SK-N-SH (cell line): ENCODE results near the gene OSBPL5. TPM values are rescaled to one million over a fixed set of nuclear protein-coding genes. Genes with fewer than 3 reads are reported as not detected.

Experiments used
- CTCF ChIA-PET: fragments of 300-600, 350-600 bp; formaldehyde crosslinking; extraction: SDS; loops from one replicate; lab custom pipeline; 2021; lab: Yijun Ruan, JAX
- POLR2A ChIA-PET: fragments of 350-600 bp; sonication (Branson Sonifier 250); formaldehyde crosslinking; extraction: SDS; loops from one replicate; lab custom pipeline; 2020; ENCODE audit warnings: antibody characterized with exemption, inconsistent platforms; lab: Yijun Ruan, JAX
- DNase-seq: peaks from one replicate; pipeline ENCODE4 v3.0.0; 2012
- H2AFZ ChIP-seq: fragments of 200-600 bp; sonication (generic); 2 replicates; pipeline ENCODE4 v1.8.1; 2016; ENCODE audit warnings: antibody characterized with exemption, mild to moderate bottlenecking, low read depth
- H3F3A ChIP-seq: fragments of 200-600 bp; sonication (generic); replicated peaks from 2 replicates; pipeline ENCODE3; 2016; ENCODE audit warnings: antibody characterized with exemption, mild to moderate bottlenecking; ENCODE audit not compliant: insufficient read depth
- H3K27ac ChIP-seq, 2 experiments: fragments of 200-500 bp in 1 of 2; fragments of 200-600 bp in 1 of 2; sonication (Bioruptor generic) in 1 of 2; sonication (generic), shearing (Covaris generic) in 1 of 2; 2 replicates each; pipeline versions ENCODE4 v1.5.1 to v1.6.1; 2014 to 2016; ENCODE audit warnings: low read depth in 2 of 2, inconsistent platforms in 1 of 2, low read length in 1 of 2, mild to moderate bottlenecking in 1 of 2, mixed read lengths in 1 of 2
- H3K27me3 ChIP-seq: fragments of 200-600 bp; sonication (generic), shearing (Covaris generic); 2 replicates; pipeline ENCODE4 v1.6.1; 2016; ENCODE audit warnings: mixed run types; ENCODE audit not compliant: insufficient read depth
- H3K36me3 ChIP-seq, 2 experiments: fragments of 200-500 bp in 1 of 2; fragments of 200-600 bp in 1 of 2; sonication (Bioruptor generic) in 1 of 2; sonication (generic) in 1 of 2; replicated peaks in 1 of 2; 2 replicates each; pipeline versions ENCODE3 to v1.5.1; 2014 to 2016; ENCODE audit warnings: low read length in 1 of 2, mild to moderate bottlenecking in 1 of 2; ENCODE audit not compliant: insufficient read depth in 2 of 2, control insufficient read depth in 1 of 2
- H3K4me1 ChIP-seq, 2 experiments: fragments of 200-500 bp in 1 of 2; fragments of 200-600 bp in 1 of 2; sonication (Bioruptor generic) in 1 of 2; sonication (generic), shearing (Covaris generic) in 1 of 2; 2 replicates each; pipeline versions ENCODE4 v1.5.1 to v1.6.1; 2014 to 2016; ENCODE audit warnings: low read depth in 1 of 2, low read length in 1 of 2, mixed run types in 1 of 2; ENCODE audit not compliant: insufficient read depth in 2 of 2, control insufficient read depth in 1 of 2
- H3K4me2 ChIP-seq: fragments of 200-600 bp; sonication (generic), shearing (Covaris generic); 2 replicates; pipeline ENCODE4 v1.6.1; 2017; ENCODE audit warnings: mixed run types
- H3K4me3 ChIP-seq, 2 experiments: fragments of 200-500 bp in 1 of 2; fragments of 200-600 bp in 1 of 2; sonication (Bioruptor generic) in 1 of 2; sonication (generic), shearing (Covaris generic) in 1 of 2; 2 replicates each; pipeline versions ENCODE4 v1.5.1 to v1.8.1; 2014 to 2016; ENCODE audit warnings: low read depth in 2 of 2, inconsistent platforms in 1 of 2, low read length in 1 of 2, mild to moderate bottlenecking in 1 of 2, mixed read lengths in 1 of 2, moderate library complexity in 1 of 2
- H3K79me2 ChIP-seq: fragments of 200-600 bp; sonication (generic); 2 replicates; pipeline ENCODE4 v1.8.1; 2017; ENCODE audit warnings: mild to moderate bottlenecking; ENCODE audit not compliant: insufficient read depth
- H3K9ac ChIP-seq: fragments of 200-600 bp; sonication (generic); 2 replicates; pipeline ENCODE4 v1.6.1; 2017; ENCODE audit warnings: mixed run types
- H3K9me2 ChIP-seq: fragments of 200-600 bp; sonication (generic); 2 replicates; pipeline ENCODE4 v1.6.1; 2017; ENCODE audit warnings: mixed run types
- H3K9me3 ChIP-seq: fragments of 200-600 bp; sonication (generic); 2 replicates; pipeline ENCODE4 v1.6.1; 2017; ENCODE audit warnings: mixed run types, mild to moderate bottlenecking, moderate library complexity
- H4K20me1 ChIP-seq: fragments of 200-600 bp; sonication (generic); 2 replicates; pipeline ENCODE4 v1.6.1; 2017; ENCODE audit warnings: mild to moderate bottlenecking, mixed run types; ENCODE audit not compliant: insufficient read depth
- CHD2 ChIP-seq: fragments of 150-350 bp; IDR thresholded peaks from 2 replicates; pipeline ENCODE4 v1.6.1; 2018; ENCODE audit warnings: low read length; ENCODE audit not compliant: partially characterized antibody
- EZH2phosphoT487 ChIP-seq: fragments of 200-600 bp; sonication (generic); IDR thresholded peaks from 2 replicates; pipeline ENCODE4 v1.6.1; 2017; ENCODE audit warnings: low read depth, mixed run types, mild to moderate bottlenecking, antibody characterized with exemption, moderate library complexity, borderline replicate concordance
- FOXJ3 ChIP-seq: sonication (generic); formaldehyde crosslinking; IDR thresholded peaks from 2 replicates; pipeline ENCODE4 v1.5.1; 2020; ENCODE audit warnings: mild to moderate bottlenecking, missing genetic modification reagents
- GATA2 ChIP-seq: sonication (generic); formaldehyde crosslinking; IDR thresholded peaks from 2 replicates; pipeline ENCODE4 v1.5.0; 2020; ENCODE audit warnings: mild to moderate bottlenecking, missing genetic modification reagents
- IRF3 ChIP-seq: fragments of 150-350 bp; IDR thresholded peaks from 2 replicates; pipeline ENCODE4 v1.6.1; 2016; ENCODE audit warnings: mild to moderate bottlenecking, low read depth, low read length
- JUND ChIP-seq: IDR thresholded peaks from 2 replicates; pipeline ENCODE4 v1.4.0; 2012
- MAX ChIP-seq: IDR thresholded peaks from 2 replicates; pipeline ENCODE4 v1.4.0; 2012; ENCODE audit warnings: low read depth
- MEF2A ChIP-seq: IDR thresholded peaks from 2 replicates; pipeline ENCODE4 v1.4.0; 2012; ENCODE audit warnings: low read depth, borderline replicate concordance
- NFIC ChIP-seq: IDR thresholded peaks from 2 replicates; pipeline ENCODE4 v1.4.0; 2012; ENCODE audit warnings: borderline replicate concordance
- NRF1 ChIP-seq: IDR thresholded peaks from 2 replicates; pipeline ENCODE4 v1.6.1; 2012; ENCODE audit warnings: low read depth, mild to moderate bottlenecking, low read length
- PBX3 ChIP-seq: IDR thresholded peaks from 2 replicates; pipeline ENCODE4; 2012
- RAD21 ChIP-seq: IDR thresholded peaks from 2 replicates; pipeline ENCODE4 v1.6.1; 2012; ENCODE audit warnings: mild to moderate bottlenecking, low read length
- RCOR1 ChIP-seq: fragments of 150-350 bp; IDR thresholded peaks from 2 replicates; pipeline ENCODE4 v1.6.1; 2017; ENCODE audit warnings: antibody characterized with exemption, low read length
- RFX5 ChIP-seq: IDR thresholded peaks from 2 replicates; pipeline ENCODE4 v1.6.1; 2012; ENCODE audit warnings: mild to moderate bottlenecking, improper control_type of control experiment, low read length
- SIN3A ChIP-seq: IDR thresholded peaks from 2 replicates; pipeline ENCODE4 v1.6.1; 2012; ENCODE audit warnings: low read depth, mild to moderate bottlenecking, low read length, moderate library complexity, borderline replicate concordance
- SMC3 ChIP-seq: IDR thresholded peaks from 2 replicates; pipeline ENCODE4 v1.6.1; 2012; ENCODE audit warnings: low read depth, low read length, improper control_type of control experiment
- TCF12 ChIP-seq: IDR thresholded peaks from 2 replicates; pipeline ENCODE4 v1.4.0; 2012
- USF2 ChIP-seq: fragments of 150-350 bp; IDR thresholded peaks from 2 replicates; pipeline ENCODE4 v1.6.1; 2017; ENCODE audit warnings: antibody characterized with exemption, low read length, low read depth, borderline replicate concordance
- YY1 ChIP-seq: IDR thresholded peaks from 2 replicates; pipeline ENCODE4 v1.4.0; 2012; ENCODE audit warnings: low read depth, mild to moderate bottlenecking
- WGBS: methylation state at CpG from one replicate; pipeline ENCODE4 v1.1.6; 2017; ENCODE audit warnings: low lambda C conversion rate; 5-methylcytosine and 5-hydroxymethylcytosine counted together
- polyA plus RNA-seq, 3 experiments: library from polyadenylated mRNA; depleted of rRNA; stranded (reverse); fragments of >200 nt; gene quantifications; 2 replicates each; pipeline ENCODE4 v1.2.3, GENCODE V29; 2012

The OSBPL5 gene
- polyA plus RNA-seq, 1 of the 3 experiments (the other 2 are of a cell fraction) = 10.9 TPM

GRCh38 chr11:3143136-3143880 is 21.8 kb downstream of the OSBPL5 start:
- H3K4me2 ChIP-seq = no peak overlapping the region
- H3K9ac ChIP-seq = no peak overlapping the region
- no peak for TF ChIP-seq EZH2phosphoT487
- no peak for TF ChIP-seq SIN3A
- no peak for TF ChIP-seq SMC3
- TF ChIP-seq NRF1 = no peak
- no peak for TF ChIP-seq RCOR1
- TF ChIP-seq JUND = no peak
- no peak for TF ChIP-seq TCF12
- no peak for TF ChIP-seq PBX3
- TF ChIP-seq GATA2 (CRISPR knock-in tag) = no peak
- TF ChIP-seq CHD2 = no peak
- no peak for TF ChIP-seq MEF2A
- no peak for TF ChIP-seq YY1
- no peak for TF ChIP-seq MAX
- TF ChIP-seq IRF3 = no peak
- TF ChIP-seq USF2 = no peak
- no peak for TF ChIP-seq RFX5
- no peak for TF ChIP-seq NFIC
- no peak for TF ChIP-seq RAD21
- no peak for TF ChIP-seq FOXJ3 (CRISPR knock-in tag)
- no peaks in the 10 kb centered on the region for H3F3A ChIP-seq
- H3K4me1 ChIP-seq = peaks cover 0 to 15% of the 10 kb centered on the region in 2 experiments; a peak in 1 of 4 replicates
- H3K4me3 ChIP-seq = no peak overlapping the region
- H3K79me2 ChIP-seq = no peaks in the 10 kb centered on the region; the same call in 1 of the 2 replicates
- no peak for DNase-seq
- H3K27me3 ChIP-seq = no peaks in the 10 kb centered on the region
- no peaks in the 10 kb centered on the region for H3K9me3 ChIP-seq
- WGBS = 92% methylated on average over 34 of the region's 38 CpGs
- no peak overlapping the region for H2AFZ ChIP-seq
- no peaks in the 10 kb centered on the region for H3K9me2 ChIP-seq
- ChIA-PET POLR2A (no interaction called here), CTCF (interaction anchor here (1.6 kb wide), 2 partner anchors 17 to 214 kb away, joined by 3 to 4 read pairs; partner anchors contain the start of gene PHLDA2)
- no peak overlapping the region for H3K27ac ChIP-seq
- no peaks in the 10 kb centered on the region for H3K36me3 ChIP-seq
- peaks cover 41% of the 10 kb centered on the region for H4K20me1 ChIP-seq
